Lung (tissue), 12 donors: ENCODE results near the gene NR5A1. TPM values are rescaled to one million over a fixed set of nuclear protein-coding genes. Genes with fewer than 3 reads are reported as not detected.

ENCODE experiments used
- ATAC-seq: fragments of 200-7000 bp; cut with Tn5 transposase; one replicate; pipeline ENCODE4 v1.9.1; 2020; ENCODE audit warnings: moderate number of reproducible peaks; ENCODE audit not compliant: insufficient read depth, low FRiP score
- DNase-seq, 3 donors: peaks; one replicate each; pipeline ENCODE4 v3.0.0-alpha.2; 2013 to 2017
- H3K27ac ChIP-seq, 2 donors: one replicate each; pipeline ENCODE4 v1.5.1; 2013; ENCODE audit warnings: mild to moderate bottlenecking in 2 of 2, moderate library complexity in 2 of 2, control low read depth in 1 of 2, inconsistent platforms in 1 of 2, low read depth in 1 of 2, low read length in 1 of 2
- H3K27me3 ChIP-seq, 3 donors: one replicate each; pipeline ENCODE4 v1.5.1; 2013; ENCODE audit warnings: low read length in 2 of 3; ENCODE audit not compliant: control insufficient read depth in 3 of 3, insufficient read depth in 3 of 3
- H3K36me3 ChIP-seq, 4 donors: one replicate each; pipeline ENCODE4 v1.5.1; 2013; ENCODE audit warnings: low read length in 4 of 4, mild to moderate bottlenecking in 1 of 4, moderate library complexity in 1 of 4; ENCODE audit not compliant: control insufficient read depth in 4 of 4, insufficient read depth in 4 of 4
- H3K4me1 ChIP-seq, 5 donors: one replicate each; pipeline ENCODE4 v1.5.1; 2013; ENCODE audit warnings: low read length in 5 of 5, mild to moderate bottlenecking in 2 of 5, moderate library complexity in 1 of 5; ENCODE audit not compliant: control insufficient read depth in 5 of 5, insufficient read depth in 5 of 5
- H3K4me3 ChIP-seq: one replicate; pipeline ENCODE4 v1.5.1; 2013; ENCODE audit warnings: mild to moderate bottlenecking, control low read depth, moderate library complexity
- H3K9ac ChIP-seq, 2 donors: one replicate each; pipeline ENCODE4 v1.5.1; 2013; ENCODE audit warnings: low read length in 2 of 2, control low read depth in 1 of 2; ENCODE audit not compliant: insufficient read depth in 1 of 2
- H3K9me3 ChIP-seq, 4 donors: one replicate each; pipeline ENCODE4 v1.5.1; 2013; ENCODE audit warnings: low read length in 3 of 4, mild to moderate bottlenecking in 1 of 4, moderate library complexity in 1 of 4; ENCODE audit not compliant: control insufficient read depth in 4 of 4, insufficient read depth in 3 of 4
- WGBS, 2 donors: extraction: QIAGEN DNeasy Blood & Tissue Kit; methylation state at CpG; one replicate each; pipeline ENCODE4 v1.1.7; 2013; 5-methylcytosine and 5-hydroxymethylcytosine counted together
- polyA plus RNA-seq, 2 donors: library from polyadenylated mRNA; stranded (reverse); fragments of 200-250 nt; gene quantifications; one replicate each; pipeline ENCODE4 v1.2.1, GENCODE V29; 2013
- total RNA-seq, 2 donors: library from RNA; depleted of rRNA in 1 of 2; stranded (reverse); fragments of >200 nt in 1 of 2; gene quantifications; one replicate each; pipeline ENCODE4 v1.2.1, GENCODE V29; 2014 to 2021
- TF ChIP-seq, protein P1 (sequence below): IDR thresholded peaks from 2 replicates; pipeline ENCODE4 v1.5.1; 2012; ENCODE audit warnings: mild to moderate bottlenecking; ENCODE audit errors: control extremely low read depth, extremely low read depth
- donor health status: control.
- donor health status: control.
- donor health status: Bipolar disorder and iron deficiency.
- donor health status: healthy.
- donor health status: DM: yes; HTN: yes; CAD: no.

NR5A1 gene
- total and polyA plus RNA-seq, 4 donors, result 0.02 to 0.37 (median 0.09) TPM; not detected in 1

- TF ChIP-seq, protein P1, sequence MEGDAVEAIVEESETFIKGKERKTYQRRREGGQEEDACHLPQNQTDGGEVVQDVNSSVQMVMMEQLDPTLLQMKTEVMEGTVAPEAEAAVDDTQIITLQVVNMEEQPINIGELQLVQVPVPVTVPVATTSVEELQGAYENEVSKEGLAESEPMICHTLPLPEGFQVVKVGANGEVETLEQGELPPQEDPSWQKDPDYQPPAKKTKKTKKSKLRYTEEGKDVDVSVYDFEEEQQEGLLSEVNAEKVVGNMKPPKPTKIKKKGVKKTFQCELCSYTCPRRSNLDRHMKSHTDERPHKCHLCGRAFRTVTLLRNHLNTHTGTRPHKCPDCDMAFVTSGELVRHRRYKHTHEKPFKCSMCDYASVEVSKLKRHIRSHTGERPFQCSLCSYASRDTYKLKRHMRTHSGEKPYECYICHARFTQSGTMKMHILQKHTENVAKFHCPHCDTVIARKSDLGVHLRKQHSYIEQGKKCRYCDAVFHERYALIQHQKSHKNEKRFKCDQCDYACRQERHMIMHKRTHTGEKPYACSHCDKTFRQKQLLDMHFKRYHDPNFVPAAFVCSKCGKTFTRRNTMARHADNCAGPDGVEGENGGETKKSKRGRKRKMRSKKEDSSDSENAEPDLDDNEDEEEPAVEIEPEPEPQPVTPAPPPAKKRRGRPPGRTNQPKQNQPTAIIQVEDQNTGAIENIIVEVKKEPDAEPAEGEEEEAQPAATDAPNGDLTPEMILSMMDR, result no peak
- Histone ChIP-seq H3K4me3 (no peak overlapping the region), H3K9me3 (peaks cover 0 to 3% (median 0%) of the 10 kb centered on the region in 4 donors), H3K27me3 (no peaks in the 10 kb centered on the region), H3K4me1 (peaks cover 0 to under 1% (median 0%) of the 10 kb centered on the region in 5 donors), H3K27ac (no peak overlapping the region), H3K36me3 (no peaks in the 10 kb centered on the region), H3K9ac (no peak overlapping the region)
- no peak for DNase-seq
- ATAC-seq, result no peak
- 83 to 89% methylated on average over 3 of the region's 3 CpGs for WGBS, 2 donors
Observed at GRCh38 chr9:124527781-124528180, 20.6 kb upstream of the NR5A1 start.

- TF ChIP-seq, protein P1, result no peak
- no peak overlapping the region for H3K27ac ChIP-seq
- 93 to 97% methylated on average over 2 of the region's 2 CpGs for WGBS, 2 donors
- ATAC-seq (no peak), DNase-seq (no peak)
- H3K4me1 ChIP-seq, result peaks cover 0 to 3% (median 0%) of the 10 kb centered on the region in 5 donors
- H3K36me3 ChIP-seq, result no peaks in the 10 kb centered on the region
- no peak overlapping the region for H3K9ac ChIP-seq
- no peaks in the 10 kb centered on the region for H3K27me3 ChIP-seq
- H3K4me3 ChIP-seq, result no peak overlapping the region
- H3K9me3 ChIP-seq, result peaks cover 0 to 3% (median 0%) of the 10 kb centered on the region in 4 donors
Observed at GRCh38 chr9:124526174-124526573, 19.0 kb upstream of the NR5A1 start.

DNA sequence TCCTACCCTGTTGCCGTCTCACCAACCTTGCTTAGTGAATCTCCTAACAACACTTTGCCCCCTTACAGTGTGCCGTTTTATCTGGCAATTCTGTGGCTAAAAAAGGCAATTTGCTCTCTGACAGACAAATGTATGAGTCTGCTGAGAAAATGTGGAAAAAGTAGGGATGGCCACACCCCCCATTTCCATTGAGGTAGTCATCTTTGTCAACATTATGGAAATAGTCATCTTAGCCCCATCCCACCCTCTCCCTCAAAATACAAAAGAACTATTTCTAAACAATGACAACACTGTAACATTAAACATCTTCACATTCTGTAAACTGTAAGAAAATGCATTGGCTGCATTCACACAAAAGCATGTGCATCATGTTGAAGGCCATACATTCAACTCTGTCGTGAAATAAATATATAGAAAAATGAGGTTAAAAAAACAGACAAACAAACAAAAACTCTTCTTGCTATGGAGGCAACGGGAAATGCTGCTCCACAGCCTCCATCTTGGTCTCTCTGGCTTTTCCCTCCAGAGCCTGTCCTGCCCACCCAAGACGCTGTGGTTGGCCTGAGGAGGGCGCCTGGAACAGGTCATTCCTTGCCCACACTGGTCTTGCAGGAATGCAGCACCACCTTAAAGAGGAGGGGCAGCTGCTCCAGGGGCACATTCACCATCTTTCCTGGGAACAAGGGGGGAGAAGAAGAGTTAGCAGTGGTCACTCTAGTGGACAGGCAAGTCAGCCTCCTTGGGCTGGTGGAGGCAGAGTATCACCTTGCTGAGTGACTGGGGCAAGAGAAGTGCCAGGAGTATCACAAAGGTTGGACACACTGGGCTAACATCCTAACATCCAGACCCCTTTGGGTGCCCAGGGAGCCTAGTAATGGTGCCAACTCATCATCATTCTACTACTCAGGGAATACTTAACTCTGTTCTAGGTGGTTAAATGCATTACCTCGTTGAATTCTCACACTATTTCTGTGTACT lies 15.2 kb upstream of the NR5A1 start:
- Histone ChIP-seq H3K9me3 (peaks cover 0 to 2% (median 0%) of the 10 kb centered on the region in 4 donors), H3K27me3 (no peaks in the 10 kb centered on the region), H3K27ac (no peak overlapping the region), H3K36me3 (no peaks in the 10 kb centered on the region), H3K9ac (no peak overlapping the region), H3K4me1 (peaks cover 0 to 9% (median 0%) of the 10 kb centered on the region in 5 donors), H3K4me3 (no peak overlapping the region)
- DNase-seq (no peak), ATAC-seq (no peak)
- TF ChIP-seq, protein P1, result no peak
- WGBS, 2 donors, result 85 to 93% methylated on average over 7 of the region's 7 CpGs
